ENCODE results near the gene EMP2.

GRCh38 chr16:10605636-10606035 lies 25.2 kb upstream of the EMP2 start:
- TF ChIP-seq CTCF (IDR thresholded peaks at IDR 0.05; ENCODE audit: low read depth, low read length) = no peak
- no peak for TF ChIP-seq EZH2phosphoT487 (IDR thresholded peaks at IDR 0.05; ENCODE audit: low read depth)

All from OCI-LY3 (cell line).